ENCODE measurements around the gene RNU7-1. TPM values are rescaled to one million over a fixed set of nuclear protein-coding genes. Genes with fewer than 3 reads are reported as not detected.

Gene RNU7-1
- total and polyA plus RNA-seq, 10 of the 15 experiments (the other 5 are each of a cell fraction or from before 2014, with no cell fraction given), result not detected

- no peak for TF ChIP-seq NR2C1 (IDR thresholded peaks at IDR 0.05)
- peak; percentile 80 for TF ChIP-seq CBFB (IDR thresholded peaks at IDR 0.05; ENCODE audit: low read depth)
- no peak; the same call in 1 of the 2 replicates for TF ChIP-seq HSF1 (IDR thresholded peaks at IDR 0.05; ENCODE audit: low read depth, low read length)
- no peak for TF ChIP-seq YBX1 (IDR thresholded peaks at IDR 0.05)
- no peak for TF ChIP-seq NR2C2 (IDR thresholded peaks at IDR 0.05; ENCODE audit: borderline replicate concordance, control insufficient read depth, insufficient read length, low read depth)
- TF ChIP-seq CUX1 (IDR thresholded peaks at IDR 0.05; ENCODE audit: insufficient replicate concordance, low read depth, low read length), result no peak
- no peak for TF ChIP-seq BCLAF1 (IDR thresholded peaks at IDR 0.05)
- 0 out of 2 replicates have a peak, but pooled peaks have one; percentile 20 for TF ChIP-seq RCOR1 (conservative IDR thresholded peaks at IDR 0.05; ENCODE audit: low read depth, low read length)
- no peak for TF ChIP-seq BCL11A (IDR thresholded peaks at IDR 0.05; ENCODE audit: low read depth, low read length)
- TF ChIP-seq SUPT20H (IDR thresholded peaks at IDR 0.05; ENCODE audit: borderline replicate concordance, control insufficient read depth, low read depth, low read length), result no peak
- TF ChIP-seq SMARCA5 (IDR thresholded peaks at IDR 0.05), result 0 out of 2 replicates have a peak, but pooled peaks have one; percentile 36
- TF ChIP-seq SIN3A (IDR thresholded peaks at IDR 0.05; ENCODE audit: low read depth, low read length), result no peak
- no peak for TF ChIP-seq KLF5 (IDR thresholded peaks at IDR 0.05; ENCODE audit: partially characterized antibody)
- no peak for TF ChIP-seq NFYA (IDR thresholded peaks at IDR 0.05; ENCODE audit: borderline replicate concordance, low read depth, low read length)
- TF ChIP-seq TCF12 (IDR thresholded peaks at IDR 0.05; ENCODE audit: low read depth, low read length), result 0 out of 2 replicates have a peak, but pooled peaks have one; percentile 46
- no peak for TF ChIP-seq MLLT1 (IDR thresholded peaks at IDR 0.05)
- peak; percentile 19 for TF ChIP-seq HDAC6 (IDR thresholded peaks at IDR 0.05; ENCODE audit: unreplicated experiment)
- no peak for TF ChIP-seq PAX8 (IDR thresholded peaks at IDR 0.05)
Measured at GRCh38 chr12:6937481-6938352, 5.9 kb upstream of the RNU7-1 start (continued).

Data from GM12878 (cell line).